NCI-H82 (cell line): Measurements from ENCODE around the gene PROM1.

ENCODE experiments used
- DNase-seq: peaks from one replicate; lab custom pipeline; 2025; lab: John Stamatoyannopoulos, UW

The PROM1 gene

DNA sequence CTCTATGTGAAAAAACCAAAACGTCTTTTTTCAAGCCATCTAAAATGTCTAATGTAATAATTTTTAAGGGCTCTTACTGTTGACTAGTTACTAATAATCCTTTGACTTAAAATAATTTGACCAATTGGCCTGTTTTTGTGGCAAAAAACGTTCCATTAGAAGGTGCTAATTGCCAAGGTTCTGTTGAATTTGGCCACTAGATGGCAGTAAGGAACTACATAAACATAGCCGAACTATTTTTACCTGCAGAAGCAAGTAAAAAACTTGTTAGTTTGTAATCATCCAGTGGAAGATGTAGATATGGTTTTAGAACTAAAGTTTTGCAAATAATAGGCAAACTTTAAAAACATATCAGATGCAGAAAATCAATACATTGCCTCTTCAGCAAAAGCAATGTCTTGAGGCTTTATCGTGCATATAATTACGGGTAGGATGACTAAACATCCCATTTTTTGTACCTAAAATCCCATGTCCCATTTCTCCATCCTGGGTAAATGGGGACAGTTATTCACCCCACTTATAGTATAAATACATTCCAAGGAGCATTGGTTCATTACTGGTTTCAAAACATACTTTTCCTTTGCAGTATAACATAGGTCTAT is 57.6 kb downstream of the PROM1 start:
- peak; percentile 61 for DNase-seq

DNA sequence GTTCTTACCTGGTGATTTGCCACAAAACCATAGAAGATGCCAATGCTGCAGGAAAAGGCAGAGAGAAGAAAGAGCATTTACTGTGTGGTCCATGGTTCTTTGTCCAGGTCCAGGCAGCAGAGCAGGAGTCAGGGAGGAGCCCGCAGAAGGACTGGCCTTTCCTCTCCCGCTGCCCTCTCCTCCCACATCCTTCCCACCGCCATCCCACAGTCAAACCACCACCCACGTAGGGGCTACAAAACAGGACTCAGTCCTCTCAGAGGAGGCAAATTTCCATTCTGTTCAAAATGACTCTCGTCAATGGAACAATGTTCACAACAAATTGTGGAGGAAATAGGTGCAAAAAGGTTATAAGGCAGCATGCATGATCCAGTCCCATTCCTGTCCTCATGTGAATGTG is 58.6 kb downstream of the PROM1 start:
- no peak for DNase-seq

DNA sequence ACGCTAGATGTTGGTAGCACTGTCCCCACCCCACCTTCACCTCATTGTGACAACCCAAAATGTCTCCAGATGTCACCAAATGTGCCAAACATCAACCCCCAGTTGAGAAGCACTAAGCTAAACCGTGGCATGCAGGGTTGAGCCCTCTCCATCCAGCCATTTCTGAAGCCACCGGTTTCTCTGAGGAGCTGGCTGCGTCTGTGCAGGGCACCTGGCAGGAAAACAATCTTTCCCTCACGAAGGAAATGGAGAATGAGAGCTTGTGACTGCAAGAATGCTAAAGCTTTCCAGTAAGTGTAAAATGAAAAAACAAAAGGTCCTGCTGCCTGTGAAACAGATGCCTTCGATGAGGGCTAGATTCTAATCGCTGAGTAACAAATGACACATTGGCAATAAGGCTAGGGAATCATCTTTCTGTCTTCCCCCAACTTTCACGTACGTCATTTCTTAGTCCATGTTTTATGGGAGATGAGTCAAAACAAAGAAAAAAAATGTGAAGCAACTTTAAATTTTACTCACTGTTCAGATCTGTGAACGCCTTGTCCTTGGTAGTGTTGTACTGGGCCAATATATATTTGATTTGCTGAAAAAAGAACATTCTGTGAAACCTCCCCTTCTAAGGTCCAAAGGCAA is 59.9 kb downstream of the PROM1 start:
- no peak for DNase-seq

DNA sequence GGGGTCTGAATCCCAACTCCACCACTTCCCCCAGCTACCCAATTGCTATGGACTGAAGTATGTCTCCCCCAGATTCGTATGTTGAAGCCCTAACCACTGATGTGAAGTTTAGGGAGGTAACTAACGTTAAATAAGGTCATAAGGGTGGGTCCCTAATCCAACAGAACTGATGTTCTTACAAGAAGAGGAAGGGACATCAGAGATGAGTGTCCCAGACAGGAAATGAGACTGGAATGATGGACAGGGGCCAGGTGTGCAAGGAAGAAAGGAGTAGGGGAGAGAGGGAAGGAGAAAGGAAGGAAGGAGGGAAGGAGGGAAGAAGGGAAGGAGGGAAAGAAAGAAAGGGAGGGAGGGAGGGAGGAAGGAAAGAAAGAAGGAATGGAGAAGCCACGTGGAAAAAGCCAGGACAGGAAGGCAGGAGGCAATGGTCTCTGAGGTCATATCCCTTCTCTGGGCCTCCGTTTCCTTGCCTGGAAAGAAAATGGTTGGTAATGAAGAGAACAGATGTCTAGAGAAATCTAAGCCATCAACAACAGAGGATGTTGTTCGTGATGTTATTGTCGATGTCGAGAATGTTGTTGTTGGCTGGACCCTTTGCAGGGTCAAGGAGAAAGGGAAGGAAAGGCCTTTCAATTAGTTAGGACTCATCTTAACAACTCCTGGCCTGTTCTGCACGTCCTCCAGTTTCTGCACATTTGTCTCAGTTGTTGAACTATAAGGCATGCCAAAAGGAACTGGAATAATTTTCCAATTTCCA is 61.8 kb downstream of the PROM1 start:
- no peak for DNase-seq

DNA sequence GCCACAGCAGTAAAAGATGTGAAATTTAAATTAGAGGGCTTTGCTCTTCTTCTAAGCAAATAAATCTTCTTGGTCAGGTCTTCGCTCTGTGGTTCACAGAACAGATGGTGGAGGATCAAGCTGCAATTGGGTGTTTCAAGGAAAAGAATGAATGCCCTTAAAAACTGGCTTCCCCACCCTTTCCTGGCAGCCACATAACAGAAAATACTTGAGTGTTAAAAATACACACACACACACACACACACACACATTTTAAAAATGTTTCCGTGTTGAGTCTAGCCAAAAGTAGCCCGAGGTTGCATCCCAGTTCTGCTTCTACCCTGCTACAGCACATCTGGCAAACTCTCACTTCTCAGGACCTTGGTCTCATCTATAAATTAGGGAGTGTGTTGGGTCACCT is 64.2 kb downstream of the PROM1 start:
- DNase-seq, result no peak

DNA sequence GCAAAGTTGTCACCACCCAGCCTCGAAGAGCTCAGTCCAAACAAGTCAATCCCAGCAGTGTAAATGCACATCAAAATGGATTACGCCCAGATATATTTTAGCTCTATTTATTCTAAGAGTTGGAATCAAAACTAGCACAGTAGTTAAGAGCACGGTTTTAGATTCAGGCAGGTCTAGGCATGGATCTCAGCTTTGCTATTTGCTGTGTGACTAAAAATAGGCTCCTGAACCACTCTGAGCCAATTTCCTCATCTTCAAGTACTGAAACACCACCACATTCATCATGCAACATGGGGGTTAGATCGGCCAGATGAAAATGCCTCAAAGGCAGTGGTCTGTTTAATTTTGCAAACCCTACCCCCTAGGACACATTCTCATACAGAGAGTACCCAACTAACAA is 65.0 kb downstream of the PROM1 start:
- no peak for DNase-seq

DNA sequence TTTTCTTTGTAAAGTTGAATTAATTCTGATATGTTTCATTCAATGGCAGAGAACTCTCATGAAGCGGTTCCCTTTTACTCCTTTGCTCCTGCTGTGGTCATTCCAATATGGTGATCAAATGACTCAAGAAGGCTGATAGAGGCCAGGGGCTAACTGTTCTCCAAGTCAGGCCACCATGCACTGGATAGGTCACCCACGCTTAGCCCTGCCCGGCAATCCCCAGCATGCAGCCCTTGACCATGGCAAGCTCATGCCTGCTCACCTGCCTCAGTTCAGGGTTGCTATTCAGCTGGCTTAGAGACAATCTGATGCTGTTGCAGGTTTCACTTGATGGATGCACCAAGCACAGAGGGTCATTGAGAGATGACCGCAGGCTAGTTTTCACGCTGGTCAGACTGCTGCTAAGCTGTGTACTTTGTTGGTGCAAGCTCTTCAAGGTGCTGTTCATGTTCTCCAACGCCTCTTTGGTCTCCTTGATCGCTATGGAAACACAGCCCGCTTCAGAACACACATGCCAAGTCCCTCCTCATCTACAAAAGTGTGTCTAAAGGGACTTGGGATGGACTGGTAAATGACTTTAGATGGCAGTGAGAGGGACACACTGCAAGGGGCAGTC is 65.7 kb downstream of the PROM1 start:
- DNase-seq, result no peak

DNA sequence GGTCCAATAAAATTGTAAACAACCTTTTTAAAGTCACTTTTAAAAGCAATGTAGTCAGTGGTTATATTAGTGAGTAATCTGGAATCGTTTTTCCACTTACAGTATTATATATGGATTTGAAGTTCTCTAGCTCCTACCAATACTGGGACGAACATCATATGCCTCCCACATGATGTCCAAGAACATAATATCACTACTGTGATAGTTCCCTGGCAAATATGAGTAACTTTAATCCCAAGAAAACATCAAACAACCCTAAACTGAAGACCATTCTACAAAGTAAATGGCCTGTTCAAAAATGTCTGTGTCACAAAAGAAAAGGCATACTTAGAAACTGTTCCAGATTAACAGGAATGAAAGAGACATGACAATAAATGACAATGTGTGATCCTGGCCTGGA is 67.3 kb downstream of the PROM1 start:
- no peak for DNase-seq

DNA sequence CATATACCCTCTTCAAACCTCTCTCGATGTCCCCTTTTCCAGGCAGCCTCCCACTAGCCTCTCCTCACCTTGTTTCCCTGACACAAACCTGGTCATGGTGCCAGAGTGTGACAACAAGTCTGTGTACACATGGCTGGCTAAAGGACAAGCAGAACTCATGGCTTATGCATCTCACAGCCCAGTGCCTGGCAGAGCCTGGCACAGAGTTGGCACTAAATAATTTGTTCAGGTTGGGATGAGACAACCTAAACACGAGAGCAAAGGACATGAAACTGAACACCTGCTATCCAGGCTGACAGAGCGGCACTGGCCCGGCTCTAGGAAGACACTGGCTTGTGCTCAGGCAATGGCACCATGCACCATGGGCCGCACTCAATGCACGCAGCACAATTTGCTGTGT is 72.7 kb downstream of the PROM1 start:
- DNase-seq, result no peak

DNA sequence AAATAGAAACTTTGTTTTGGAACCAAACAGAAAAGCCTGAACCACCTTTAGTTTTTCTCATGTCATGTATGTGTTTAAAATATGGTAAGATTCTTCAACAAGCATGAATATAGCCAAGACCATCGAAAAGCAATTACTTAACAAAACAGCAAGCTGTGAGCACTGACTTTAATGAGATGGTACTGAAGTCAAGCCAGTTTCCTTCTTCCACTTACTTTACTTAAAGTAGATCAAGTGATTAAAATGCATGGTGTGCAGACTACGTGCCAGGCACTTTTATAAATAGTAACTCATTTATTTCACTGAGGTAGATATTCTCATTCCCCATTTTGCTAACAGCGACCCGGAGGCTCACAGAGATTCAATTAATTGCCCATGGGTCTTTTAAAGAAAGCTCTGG is 74.7 kb downstream of the PROM1 start:
- no peak for DNase-seq

DNA sequence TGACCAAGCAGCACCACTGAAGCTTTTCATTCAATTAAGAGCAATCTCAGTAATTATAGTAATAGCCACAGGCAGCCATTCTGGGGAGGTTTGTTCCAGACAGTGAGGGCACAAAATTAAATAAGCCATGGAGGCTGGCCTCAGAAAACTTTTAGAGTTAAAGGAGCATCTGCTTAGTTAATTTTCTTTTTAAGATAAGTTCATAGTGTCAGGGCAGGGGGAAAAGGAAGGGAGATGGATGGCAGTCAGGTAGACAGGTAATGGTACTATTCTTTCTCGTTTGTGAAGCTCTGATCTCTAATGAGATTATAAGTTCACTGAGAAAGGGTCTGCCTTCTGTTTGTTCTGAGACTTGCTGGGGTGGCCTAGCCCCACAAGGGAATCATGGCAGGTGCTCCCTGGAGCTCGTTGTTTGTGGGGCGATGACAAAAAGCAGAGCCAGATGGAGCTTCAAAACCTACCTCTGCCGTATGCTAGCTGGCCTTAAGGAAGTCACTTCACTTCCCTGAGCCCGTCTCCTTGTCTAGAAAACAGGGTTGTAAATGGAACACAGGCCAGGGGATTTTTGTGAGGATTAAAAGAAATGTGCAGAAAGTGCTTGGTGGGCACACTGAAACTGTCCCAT is 76.2 kb downstream of the PROM1 start:
- peak; percentile 87 for DNase-seq

DNA sequence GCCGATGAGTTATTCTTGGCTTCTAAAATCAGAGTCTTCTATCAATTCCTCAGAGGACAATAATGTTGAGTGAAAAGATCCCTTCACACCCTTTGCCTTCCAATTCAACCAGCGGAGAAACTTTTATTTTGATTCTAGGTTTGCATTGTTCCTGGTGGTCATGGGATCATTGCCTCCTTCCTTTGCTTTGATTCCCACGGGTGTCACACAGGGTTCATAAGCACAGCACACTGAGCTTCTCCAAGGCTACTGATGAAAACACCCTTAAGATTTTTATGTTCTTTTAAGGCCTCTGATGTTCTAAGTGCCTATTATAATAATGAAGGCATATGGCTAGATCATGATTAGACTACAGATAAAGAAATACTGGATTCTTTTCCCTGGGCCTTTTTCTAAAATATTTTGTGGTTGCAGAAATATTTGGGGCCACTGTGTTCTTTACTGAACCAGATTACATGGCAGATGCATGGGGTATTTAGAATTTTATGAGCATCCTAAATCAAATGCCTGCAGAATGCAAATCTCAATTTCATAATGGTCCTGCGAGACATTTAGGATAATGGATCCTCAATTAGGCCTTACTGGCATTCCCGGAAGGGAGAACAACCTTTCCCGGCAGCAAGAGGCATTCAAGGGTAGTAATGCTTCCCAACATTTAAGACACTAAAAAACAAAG is 76.9 kb downstream of the PROM1 start:
- DNase-seq, result peak; percentile 49

DNA sequence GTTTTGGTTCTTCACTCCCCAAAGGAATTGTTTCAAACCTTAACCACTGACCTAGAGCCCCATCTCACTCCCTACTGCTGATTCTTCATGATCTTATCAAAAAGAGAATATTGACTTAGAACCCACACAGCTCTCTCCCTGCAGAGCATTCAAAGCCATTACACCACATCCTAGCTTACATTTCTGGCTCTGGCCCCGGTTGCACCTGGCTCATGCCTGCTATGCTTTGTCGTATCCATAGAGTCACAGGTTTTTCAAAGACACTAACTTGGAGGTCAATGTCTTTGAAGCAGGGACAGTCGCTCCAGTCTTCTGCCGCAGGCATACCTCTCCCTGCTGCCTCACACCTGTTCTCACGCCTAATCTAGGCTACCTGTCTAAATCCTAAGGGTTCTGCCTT is 78.1 kb downstream of the PROM1 start:
- no peak for DNase-seq

DNA sequence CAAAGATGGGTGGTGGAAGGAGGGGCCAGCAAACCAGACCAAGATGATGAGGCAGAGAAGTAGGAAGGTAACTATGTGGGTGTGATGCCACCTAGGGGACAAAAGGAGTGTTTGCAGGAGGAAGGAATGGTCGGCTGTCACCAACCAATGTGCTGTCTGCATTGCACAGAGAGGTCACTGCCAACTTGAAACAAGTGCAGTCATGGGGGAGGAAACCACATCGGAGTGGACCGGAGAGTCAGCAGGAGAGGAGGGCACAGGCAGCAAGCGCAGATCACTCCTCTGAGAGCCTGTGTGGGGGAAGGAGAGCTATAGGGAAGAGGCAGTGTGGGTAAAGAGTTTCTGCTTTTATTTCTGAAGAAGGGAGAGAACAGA is 82.4 kb downstream of the PROM1 start:
- DNase-seq, result peak; percentile 70

DNA sequence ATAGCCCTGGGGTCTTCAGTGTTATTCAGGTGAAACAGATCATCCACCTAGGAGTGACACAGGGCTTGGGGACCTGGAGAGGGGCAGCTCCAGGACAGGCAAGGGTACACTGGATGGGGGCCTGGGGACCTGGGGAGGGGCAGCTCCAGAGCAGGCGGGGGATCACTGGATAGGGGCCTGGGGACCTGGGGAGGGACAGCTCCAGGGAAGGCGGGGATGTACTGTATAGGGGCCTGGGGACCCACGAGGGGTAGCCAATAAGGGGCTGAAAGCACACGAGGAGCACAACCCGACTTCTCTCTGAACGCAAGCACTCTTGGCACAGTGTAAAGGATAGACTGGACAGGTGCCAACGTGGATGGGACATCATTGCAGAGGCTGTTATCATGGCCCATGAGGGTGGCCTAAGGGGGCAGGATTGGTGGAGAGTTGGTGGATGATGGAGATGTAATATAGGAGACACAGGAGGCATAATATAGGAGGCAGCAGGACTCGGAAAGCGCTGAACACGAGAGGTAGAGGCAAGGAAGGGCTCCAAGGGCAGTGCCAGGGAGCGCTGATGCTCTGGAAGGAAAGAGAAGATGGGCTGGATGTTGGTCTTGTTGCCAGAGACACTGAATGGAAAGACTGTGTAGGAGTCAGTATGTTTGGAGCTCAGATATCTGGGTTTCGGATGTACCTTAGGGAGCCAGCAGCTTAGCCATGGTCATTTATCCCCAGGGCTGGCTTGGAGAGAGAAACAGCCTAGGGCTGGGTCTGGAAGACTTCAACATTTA is 82.9 kb downstream of the PROM1 start:
- DNase-seq, result no peak

DNA sequence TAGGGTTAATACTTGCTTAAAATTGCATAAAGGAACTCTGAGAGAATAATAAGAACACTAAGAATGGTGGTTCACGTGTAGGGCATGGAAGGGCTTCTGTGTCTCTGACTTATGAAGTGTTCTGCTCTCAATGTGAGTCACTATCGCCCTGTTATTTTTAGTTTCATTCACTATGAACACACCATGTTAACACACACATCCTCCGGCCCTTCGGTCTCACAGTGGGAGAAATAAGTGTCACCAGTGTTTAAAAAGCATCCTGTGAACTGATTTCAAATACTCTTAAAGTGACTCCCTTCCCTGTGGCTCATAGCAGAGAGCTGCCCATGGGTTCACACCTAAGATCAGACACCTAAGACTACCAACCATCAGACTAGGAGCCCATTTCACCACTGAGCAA is 87.0 kb downstream of the PROM1 start:
- DNase-seq, result no peak

DNA sequence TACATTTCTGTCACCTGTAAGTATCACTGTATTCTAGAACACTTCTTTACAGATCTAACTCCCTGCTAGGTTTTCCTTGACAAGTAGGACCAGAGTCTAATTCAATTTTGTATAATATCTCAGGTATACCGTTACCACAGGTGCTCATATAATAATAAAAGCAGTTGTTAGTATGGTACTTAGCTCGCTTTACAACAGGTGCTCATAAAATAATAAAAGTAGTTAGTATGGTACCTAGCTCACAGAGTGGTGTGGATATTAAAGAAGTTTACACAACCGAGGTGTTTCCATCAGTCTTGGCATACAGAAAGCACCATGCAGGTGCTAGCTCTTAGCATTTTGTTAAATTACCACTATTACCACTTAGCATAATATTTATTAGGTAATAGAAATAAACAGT is 88.0 kb downstream of the PROM1 start:
- DNase-seq, result no peak

DNA sequence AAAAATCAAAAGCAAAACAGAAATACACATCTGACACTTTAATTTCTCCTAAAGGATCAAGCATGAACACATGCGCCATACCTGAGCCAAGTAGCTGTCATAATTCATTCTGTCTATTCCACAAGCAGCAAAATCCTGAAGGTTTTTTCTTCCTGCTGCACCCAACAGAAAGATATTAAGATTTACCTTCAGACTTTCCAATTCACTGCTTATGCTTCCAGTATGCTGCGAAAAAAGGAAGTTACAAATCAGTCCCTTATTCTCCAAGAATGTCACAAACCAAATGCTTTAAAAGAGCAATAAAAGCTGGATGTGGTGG is 91.7 kb downstream of the PROM1 start:
- DNase-seq, result no peak

DNA sequence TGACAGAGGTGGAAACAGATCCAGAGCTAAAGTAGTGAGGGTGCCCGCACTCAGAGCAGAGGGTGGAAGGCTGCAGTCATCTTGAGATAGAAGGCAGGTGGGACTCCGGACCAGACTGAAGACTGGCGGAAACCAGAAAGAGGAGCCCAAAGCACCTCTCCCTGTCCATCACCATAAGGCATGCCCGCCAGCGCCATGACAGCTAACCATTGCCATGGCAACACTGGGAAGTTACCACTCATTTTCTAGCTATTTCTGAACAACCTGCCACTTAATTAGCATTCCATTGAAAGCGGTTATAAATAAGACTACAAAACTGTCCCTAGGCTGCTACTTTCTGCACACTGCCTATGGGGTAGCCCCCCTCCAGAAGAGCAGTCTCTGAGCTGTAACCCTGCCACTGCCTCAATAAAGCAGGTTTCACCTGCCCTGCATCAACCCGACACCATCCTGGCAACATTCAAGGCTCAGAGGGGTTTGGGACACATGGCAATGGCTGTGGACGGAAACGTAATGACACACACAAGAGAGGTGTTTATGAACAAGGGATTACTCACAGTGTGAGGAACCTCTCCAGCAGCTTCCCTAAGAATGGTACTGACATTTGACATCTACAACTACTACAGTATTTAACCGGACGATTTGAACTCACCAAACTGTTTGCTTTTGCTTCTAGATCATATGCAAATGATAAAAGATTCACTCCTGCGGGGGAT is 93.1 kb downstream of the PROM1 start:
- no peak for DNase-seq

DNA sequence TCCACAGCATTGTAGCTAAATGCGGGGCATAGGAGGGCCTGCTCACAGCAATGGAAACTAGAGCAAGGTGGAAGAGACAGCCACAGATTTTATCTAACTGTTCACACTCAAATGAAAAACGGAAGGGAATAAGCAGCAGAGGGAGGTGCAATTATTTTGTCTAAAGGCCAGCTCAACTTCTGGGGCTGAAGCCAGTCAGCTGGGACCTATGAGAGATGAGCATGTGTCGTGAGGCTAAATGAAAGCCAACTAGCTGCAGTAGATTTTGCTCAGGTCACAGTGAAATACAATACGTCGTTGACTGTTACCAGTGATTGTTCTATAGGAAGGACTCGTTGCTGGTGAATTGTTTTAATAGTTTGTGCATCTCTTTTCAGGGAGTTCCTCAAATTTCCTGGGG is 94.4 kb downstream of the PROM1 start:
- DNase-seq, result no peak

DNA sequence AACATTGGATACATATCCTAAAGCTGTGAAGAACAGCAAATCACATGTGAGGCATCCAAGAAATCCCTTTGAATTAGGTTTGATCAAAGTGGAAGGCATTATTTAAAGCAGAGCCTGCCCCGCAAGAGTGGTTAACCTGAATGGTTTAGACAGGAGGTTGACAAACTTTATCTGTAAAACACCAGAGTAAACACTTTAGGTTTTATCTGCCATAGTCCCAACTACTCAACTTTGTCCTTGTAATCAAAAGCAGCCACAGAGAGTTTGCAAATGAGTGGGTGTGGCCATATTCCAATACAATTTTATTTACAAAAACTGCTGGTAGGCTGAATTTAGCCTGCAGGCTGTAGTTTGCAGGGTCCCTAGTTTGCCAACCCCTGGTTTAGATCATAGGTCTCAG is 95.6 kb downstream of the PROM1 start:
- DNase-seq, result no peak
